A549 (cell line): Measurements from ENCODE around the gene CDC42BPG. TPM values are rescaled to one million over a fixed set of nuclear protein-coding genes. Genes with fewer than 3 reads are reported as not detected.

Source experiments
- ATAC-seq, 2 experiments: fragments of 200-7000 bp in 1 of 2; fragments of >200 bp in 1 of 2; cut with Nextera tagmentation in 1 of 2; cut with Tn5 transposase in 1 of 2; 3 replicates each; pipeline versions ENCODE4 v1.8.0 to v1.9.1; 2018 to 2020; ENCODE audit warnings: mild to moderate bottlenecking in 1 of 2, moderate library complexity in 1 of 2
- CTCF ChIA-PET: fragments of 300-600 bp; sonication (Branson Sonifier 250); formaldehyde crosslinking; extraction: SDS; loops from one replicate; lab custom pipeline; 2021; ENCODE audit warnings: antibody characterized with exemption, inconsistent platforms; lab: Yijun Ruan, JAX
- POLR2A ChIA-PET: fragments of 350-600 bp; formaldehyde crosslinking; extraction: SDS; loops from one replicate; lab custom pipeline; 2021; ENCODE audit warnings: antibody characterized with exemption, inconsistent platforms; lab: Yijun Ruan, JAX
- DNase-seq, 2 experiments: peaks; one replicate each; pipeline versions ENCODE4 v3.0.0 to v3.0.0-alpha.2; 2011 to 2016; ENCODE audit warnings: low read depth in 1 of 2, low spot score in 1 of 2
- FAIRE-seq: peaks from 2 replicates; lab custom pipeline; 2011; peaks lifted over from hg19 to GRCh38; lab: Jason Lieb, UNC
- H3K27ac ChIP-seq, 2 experiments: fragments of >200 bp; sonication (Bioruptor Twin); formaldehyde crosslinking; 3 replicates each; pipeline ENCODE4 v1.5.1; 2016 to 2017
- H3K4me1 ChIP-seq: fragments of >200 bp; sonication (Bioruptor Twin); formaldehyde crosslinking; 3 replicates; pipeline ENCODE4 v1.6.1; 2016
- H3K4me2 ChIP-seq: fragments of >200 bp; sonication (Bioruptor Twin); formaldehyde crosslinking; 3 replicates; pipeline ENCODE4 v1.6.1; 2016
- H3K4me3 ChIP-seq: fragments of >200 bp; sonication (Bioruptor Twin); formaldehyde crosslinking; 3 replicates; pipeline ENCODE4 v1.5.1; 2016
- H3K9me3 ChIP-seq: fragments of >200 bp; sonication (Bioruptor Twin); formaldehyde crosslinking; 3 replicates; pipeline ENCODE4 v1.6.1; 2016
- CHD4 ChIP-seq: fragments of 200-600 bp; sonication (generic); IDR thresholded peaks from 2 replicates; pipeline ENCODE4 v1.6.1; 2016; ENCODE audit warnings: antibody characterized with exemption, mild to moderate bottlenecking, borderline replicate concordance
- EHF ChIP-seq: fragments of 250-450 bp; sonication (Bioruptor Pico); IDR thresholded peaks from 2 replicates; pipeline ENCODE4 v1.5.0; 2020; ENCODE audit warnings: mild to moderate bottlenecking
- EP300 ChIP-seq, 2 experiments: fragments of >200 bp; sonication (Bioruptor Twin); formaldehyde crosslinking; IDR thresholded peaks; 2 replicates in 1 of 2; 3 replicates in 1 of 2; pipeline ENCODE4 v1.6.1; 2016 to 2017
- HEYL ChIP-seq: fragments of 250-450 bp; sonication (Bioruptor Pico); IDR thresholded peaks from 2 replicates; pipeline ENCODE4 v1.8.0; 2021; ENCODE audit warnings: mild to moderate bottlenecking, moderate library complexity
- HOXA7 ChIP-seq: fragments of 250-450 bp; sonication (Bioruptor Pico); IDR thresholded peaks from 2 replicates; pipeline ENCODE4 v1.5.0; 2020; ENCODE audit warnings: mild to moderate bottlenecking, moderate library complexity
- HOXB13 ChIP-seq: fragments of 250-450 bp; sonication (Bioruptor Pico); IDR thresholded peaks from 2 replicates; pipeline ENCODE4 v1.5.0; 2020; ENCODE audit warnings: low read depth, mild to moderate bottlenecking, moderate library complexity
- JUN ChIP-seq, 2 experiments: fragments of >200 bp; sonication (Bioruptor Twin); formaldehyde crosslinking; IDR thresholded peaks; 2 replicates in 1 of 2; 3 replicates in 1 of 2; pipeline ENCODE4 v1.6.1; 2016 to 2017
- JUNB ChIP-seq: fragments of >200 bp; sonication (Bioruptor Twin); formaldehyde crosslinking; IDR thresholded peaks from 2 replicates; pipeline ENCODE4 v1.6.1; 2016
- MAFK ChIP-seq: fragments of 450-650 bp; IDR thresholded peaks from 2 replicates; pipeline ENCODE4 v1.6.1; 2014; ENCODE audit not compliant: partially characterized antibody
- MAZ ChIP-seq: fragments of 150-350 bp; IDR thresholded peaks from 2 replicates; pipeline ENCODE4 v1.6.1; 2014; ENCODE audit warnings: antibody characterized with exemption, low read depth, low read length, borderline replicate concordance
- POLR2A ChIP-seq: IDR thresholded peaks from 2 replicates; pipeline ENCODE4 v1.6.1; 2012; ENCODE audit warnings: mild to moderate bottlenecking, low read length
- RAD21 ChIP-seq, 2 experiments: fragments of >200 bp in 1 of 2; sonication (Bioruptor Twin) in 1 of 2; formaldehyde crosslinking in 1 of 2; IDR thresholded peaks in 1 of 2; conservative IDR thresholded peaks in 1 of 2; 2 replicates in 1 of 2; 3 replicates in 1 of 2; pipeline ENCODE4 v1.6.1; 2012 to 2018; ENCODE audit warnings: inconsistent platforms in 1 of 2
- SMC3 ChIP-seq: fragments of >200 bp; sonication (Bioruptor Twin); formaldehyde crosslinking; IDR thresholded peaks from 3 replicates; pipeline ENCODE4 v1.6.1; 2018; ENCODE audit warnings: inconsistent platforms
- WGBS: methylation state at CpG from one replicate; pipeline ENCODE4 v1.1.6; 2017; ENCODE audit errors: missing lambda C conversion rate; 5-methylcytosine and 5-hydroxymethylcytosine counted together
- polyA minus RNA-seq: library from RNA; depleted of rRNA, polyadenylated mRNA; stranded (reverse); fragments of >200 nt; gene quantifications from 2 replicates; pipeline ENCODE4 v1.2.3, GENCODE V29; 2011; rRNA and poly(A)+ RNA removed
- polyA plus RNA-seq, 4 experiments: library from polyadenylated mRNA; depleted of rRNA in 3 of 4; stranded (reverse); fragments of >200 nt; fragmentation: RNase III in 1 of 4; extraction: RNeasy Plus Mini Kit Qiagen cat#74134 plus additional on column Dnase treatment in 1 of 4; gene quantifications; 2 replicates in 3 of 4; 3 replicates in 1 of 4; pipeline ENCODE4 v1.2.3, GENCODE V29; 2011 to 2017
- TF ChIP-seq, protein P1 (sequence below): IDR thresholded peaks from 2 replicates; pipeline ENCODE4 v1.6.1; 2012
- TF ChIP-seq, protein P2 (sequence below): IDR thresholded peaks from 2 replicates; pipeline ENCODE4 v1.6.1; 2012; ENCODE audit warnings: low read depth, borderline replicate concordance
- TF ChIP-seq, protein P3 (sequence below): fragments of >200 bp; sonication (Bioruptor Twin); formaldehyde crosslinking; IDR thresholded peaks from 3 replicates; pipeline ENCODE4 v1.5.1; 2016
- TF ChIP-seq, protein P4 (sequence below): fragments of >200 bp; sonication (Bioruptor Twin); formaldehyde crosslinking; IDR thresholded peaks from 3 replicates; pipeline ENCODE4 v1.6.1; 2016
- TF ChIP-seq, protein P5 (sequence below): IDR thresholded peaks from 2 replicates; pipeline ENCODE4 v1.6.1; 2012

The CDC42BPG gene, protein sequence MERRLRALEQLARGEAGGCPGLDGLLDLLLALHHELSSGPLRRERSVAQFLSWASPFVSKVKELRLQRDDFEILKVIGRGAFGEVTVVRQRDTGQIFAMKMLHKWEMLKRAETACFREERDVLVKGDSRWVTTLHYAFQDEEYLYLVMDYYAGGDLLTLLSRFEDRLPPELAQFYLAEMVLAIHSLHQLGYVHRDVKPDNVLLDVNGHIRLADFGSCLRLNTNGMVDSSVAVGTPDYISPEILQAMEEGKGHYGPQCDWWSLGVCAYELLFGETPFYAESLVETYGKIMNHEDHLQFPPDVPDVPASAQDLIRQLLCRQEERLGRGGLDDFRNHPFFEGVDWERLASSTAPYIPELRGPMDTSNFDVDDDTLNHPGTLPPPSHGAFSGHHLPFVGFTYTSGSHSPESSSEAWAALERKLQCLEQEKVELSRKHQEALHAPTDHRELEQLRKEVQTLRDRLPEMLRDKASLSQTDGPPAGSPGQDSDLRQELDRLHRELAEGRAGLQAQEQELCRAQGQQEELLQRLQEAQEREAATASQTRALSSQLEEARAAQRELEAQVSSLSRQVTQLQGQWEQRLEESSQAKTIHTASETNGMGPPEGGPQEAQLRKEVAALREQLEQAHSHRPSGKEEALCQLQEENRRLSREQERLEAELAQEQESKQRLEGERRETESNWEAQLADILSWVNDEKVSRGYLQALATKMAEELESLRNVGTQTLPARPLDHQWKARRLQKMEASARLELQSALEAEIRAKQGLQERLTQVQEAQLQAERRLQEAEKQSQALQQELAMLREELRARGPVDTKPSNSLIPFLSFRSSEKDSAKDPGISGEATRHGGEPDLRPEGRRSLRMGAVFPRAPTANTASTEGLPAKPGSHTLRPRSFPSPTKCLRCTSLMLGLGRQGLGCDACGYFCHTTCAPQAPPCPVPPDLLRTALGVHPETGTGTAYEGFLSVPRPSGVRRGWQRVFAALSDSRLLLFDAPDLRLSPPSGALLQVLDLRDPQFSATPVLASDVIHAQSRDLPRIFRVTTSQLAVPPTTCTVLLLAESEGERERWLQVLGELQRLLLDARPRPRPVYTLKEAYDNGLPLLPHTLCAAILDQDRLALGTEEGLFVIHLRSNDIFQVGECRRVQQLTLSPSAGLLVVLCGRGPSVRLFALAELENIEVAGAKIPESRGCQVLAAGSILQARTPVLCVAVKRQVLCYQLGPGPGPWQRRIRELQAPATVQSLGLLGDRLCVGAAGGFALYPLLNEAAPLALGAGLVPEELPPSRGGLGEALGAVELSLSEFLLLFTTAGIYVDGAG (N-terminal part only)
- 0.35 and 0.50 TPM in 2 replicates for polyA plus RNA-seq (2011; rRNA removed)
- 0.26 and 0.49 TPM in 2 replicates for polyA plus RNA-seq (2012; cell fraction: cytosol; rRNA removed)
- 1.3 and 1.8 TPM in 2 replicates for polyA plus RNA-seq (2012; cell fraction: nucleus; rRNA removed)
- 1.0 to 1.1 TPM (median 1.0 TPM) in 3 replicates for polyA plus RNA-seq (2017; fragmentation: RNase III; extraction: RNeasy Plus Mini Kit Qiagen cat#74134 plus additional on column Dnase treatment)
- polyA minus RNA-seq, result 0.45 and 1.0 TPM in 2 replicates

DNA sequence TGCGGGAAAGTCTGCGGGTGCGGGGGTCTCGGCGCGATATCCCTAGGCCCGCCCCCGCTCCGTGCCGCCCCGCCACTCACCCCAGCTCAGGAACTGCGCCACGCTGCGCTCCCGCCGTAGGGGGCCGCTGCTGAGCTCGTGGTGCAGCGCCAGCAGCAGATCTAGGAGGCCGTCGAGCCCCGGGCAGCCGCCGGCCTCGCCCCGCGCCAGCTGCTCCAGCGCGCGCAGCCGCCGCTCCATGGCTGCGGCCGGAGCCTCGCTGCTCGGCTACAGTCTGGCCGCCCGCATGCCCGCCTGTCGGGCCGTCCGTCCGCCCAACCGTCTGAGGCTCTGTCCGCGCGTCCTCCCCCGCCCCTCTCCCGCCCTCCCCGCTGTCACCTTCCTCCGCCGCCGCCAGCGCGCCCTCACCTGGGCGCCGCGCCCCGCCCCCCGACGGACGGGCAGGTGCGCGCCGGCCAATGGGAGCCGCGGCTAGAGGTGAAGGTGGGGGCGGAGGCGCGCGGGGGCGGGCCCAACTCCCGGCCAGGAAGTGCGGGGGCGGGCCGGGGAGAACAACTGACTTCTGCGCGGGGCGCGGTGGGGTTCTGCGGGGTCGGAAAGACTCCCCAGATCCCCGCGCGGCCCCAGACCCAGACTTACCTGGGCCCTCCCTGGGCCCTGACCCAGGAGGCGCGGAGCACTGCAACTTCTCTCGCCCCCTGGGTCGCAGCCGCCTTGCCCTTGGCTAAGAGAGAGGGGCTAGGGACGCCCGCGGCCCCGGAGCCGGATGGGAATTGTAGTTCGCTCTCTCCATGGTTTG lies at the start of gene CDC42BPG:
Gene CDC42BPG, minus strand, starts transcription at position 324 of the 799 bp plus-strand sequence. Its CDS starts 84 bp downstream, at position 240.
- ATAC-seq (peak; percentile 54 to 72), FAIRE-seq (no peak), DNase-seq (peak; percentile 68 to 87)
- peak within 1 kb of the TSS; percentile 51 for H3K4me3 ChIP-seq
- ChIA-PET CTCF (interaction anchor here (0.6 to 39.4 kb wide), 20 partner anchors 10 to 173 kb away, joined by 3 to 1607 read pairs (median 5); partner anchors contain the start of genes ARL2 and EHD1), POLR2A (interaction anchor here (1.0 to 1.5 kb wide), 5 partner anchors 34 to 268 kb away, joined by 3 to 5 read pairs (median 4); partner anchors contain the start of genes ARL2, EHD1, TM7SF2 and VPS51)
- peak within 1 kb of the TSS; percentile 78 to 82 for H3K27ac ChIP-seq
- no peaks in the 10 kb centered on the region for H3K9me3 ChIP-seq
- H3K4me1 ChIP-seq, result peaks cover 53% of the 10 kb centered on the region
- peak within 1 kb of the TSS; percentile 91 for H3K4me2 ChIP-seq
- TF ChIP-seq JUN (IDR thresholded peaks at IDR 0.05) (peak in 1 of 2 experiments; percentile 45; a peak in 2 of 5 replicates), SMC3 (peak; percentile 27; the same call in 1 of the 3 replicates), CHD4 (no peak), RAD21 (conservative IDR thresholded peaks at IDR 0.05 in 1 of 2, IDR thresholded peaks at IDR 0.05 in 1 of 2) (peak; percentile 34 to 37; a peak in 3 of 5 replicates), EHF (no peak), EP300 (IDR thresholded peaks at IDR 0.05) (no peak)
- TF ChIP-seq, protein P1, sequence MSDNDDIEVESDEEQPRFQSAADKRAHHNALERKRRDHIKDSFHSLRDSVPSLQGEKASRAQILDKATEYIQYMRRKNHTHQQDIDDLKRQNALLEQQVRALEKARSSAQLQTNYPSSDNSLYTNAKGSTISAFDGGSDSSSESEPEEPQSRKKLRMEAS, result peak; percentile 63; the same call in 1 of the 2 replicates
- TF ChIP-seq, protein P2, sequence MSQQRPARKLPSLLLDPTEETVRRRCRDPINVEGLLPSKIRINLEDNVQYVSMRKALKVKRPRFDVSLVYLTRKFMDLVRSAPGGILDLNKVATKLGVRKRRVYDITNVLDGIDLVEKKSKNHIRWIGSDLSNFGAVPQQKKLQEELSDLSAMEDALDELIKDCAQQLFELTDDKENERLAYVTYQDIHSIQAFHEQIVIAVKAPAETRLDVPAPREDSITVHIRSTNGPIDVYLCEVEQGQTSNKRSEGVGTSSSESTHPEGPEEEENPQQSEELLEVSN, result peak; percentile 39
- TF ChIP-seq, protein P3, sequence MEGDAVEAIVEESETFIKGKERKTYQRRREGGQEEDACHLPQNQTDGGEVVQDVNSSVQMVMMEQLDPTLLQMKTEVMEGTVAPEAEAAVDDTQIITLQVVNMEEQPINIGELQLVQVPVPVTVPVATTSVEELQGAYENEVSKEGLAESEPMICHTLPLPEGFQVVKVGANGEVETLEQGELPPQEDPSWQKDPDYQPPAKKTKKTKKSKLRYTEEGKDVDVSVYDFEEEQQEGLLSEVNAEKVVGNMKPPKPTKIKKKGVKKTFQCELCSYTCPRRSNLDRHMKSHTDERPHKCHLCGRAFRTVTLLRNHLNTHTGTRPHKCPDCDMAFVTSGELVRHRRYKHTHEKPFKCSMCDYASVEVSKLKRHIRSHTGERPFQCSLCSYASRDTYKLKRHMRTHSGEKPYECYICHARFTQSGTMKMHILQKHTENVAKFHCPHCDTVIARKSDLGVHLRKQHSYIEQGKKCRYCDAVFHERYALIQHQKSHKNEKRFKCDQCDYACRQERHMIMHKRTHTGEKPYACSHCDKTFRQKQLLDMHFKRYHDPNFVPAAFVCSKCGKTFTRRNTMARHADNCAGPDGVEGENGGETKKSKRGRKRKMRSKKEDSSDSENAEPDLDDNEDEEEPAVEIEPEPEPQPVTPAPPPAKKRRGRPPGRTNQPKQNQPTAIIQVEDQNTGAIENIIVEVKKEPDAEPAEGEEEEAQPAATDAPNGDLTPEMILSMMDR, result peak; percentile 62
- 67% methylated on average over 15 of the region's 96 CpGs for WGBS

DNA sequence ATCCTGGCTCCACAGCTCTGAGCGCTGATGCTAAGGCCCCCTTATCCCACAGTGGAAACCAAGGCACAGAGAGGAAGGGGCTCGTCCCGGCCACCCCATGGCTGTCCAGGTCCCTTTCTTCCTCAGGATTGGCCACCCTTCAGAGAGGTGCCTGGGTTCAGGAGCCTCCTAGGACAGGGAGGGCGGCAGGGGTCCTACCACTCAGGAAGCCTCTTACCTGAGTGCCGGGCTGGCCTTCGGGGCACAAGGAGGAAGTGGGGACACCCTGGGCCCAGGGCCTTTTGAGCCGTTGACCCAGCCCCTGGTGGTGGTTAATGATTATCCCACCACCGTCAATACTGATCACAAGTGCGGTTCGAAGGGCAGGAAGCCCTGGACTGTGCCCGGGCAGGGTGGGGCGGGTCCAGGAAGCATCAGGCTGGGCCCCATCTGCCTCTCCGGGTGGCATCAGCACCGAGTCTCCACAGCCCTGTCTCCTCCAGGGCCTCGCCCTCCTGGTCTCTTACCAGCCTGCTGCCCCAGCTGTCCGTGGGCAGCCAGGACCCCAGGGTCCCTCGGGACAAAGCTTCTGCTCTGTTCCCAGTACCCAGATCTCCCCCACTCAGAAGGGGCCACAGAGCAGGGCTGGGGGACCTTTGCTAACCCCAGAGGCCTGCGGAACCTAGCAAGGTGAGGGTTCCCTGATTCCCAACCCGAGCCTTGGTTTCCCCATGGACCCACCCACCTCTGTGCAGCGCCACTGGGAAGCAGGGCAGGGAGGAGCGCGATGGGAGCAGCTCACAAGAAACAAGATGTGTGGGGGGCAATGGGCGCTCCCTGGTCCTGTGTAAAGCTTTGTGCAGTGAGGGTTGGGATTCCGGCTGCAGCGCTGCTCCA lies 49.0 kb upstream of the CDC42BPG start:
- TF ChIP-seq HEYL (no peak), JUNB (no peak), RAD21 (conservative IDR thresholded peaks at IDR 0.05 in 1 of 2, IDR thresholded peaks at IDR 0.05 in 1 of 2) (no peak), MAZ (no peak), JUN (IDR thresholded peaks at IDR 0.05) (peak in 1 of 2 experiments; percentile 65; a peak in 3 of 5 replicates), POLR2A (peak; percentile 68), HOXB13 (CRISPR knock-in tag) (no peak), MAFK (no peak), HOXA7 (CRISPR knock-in tag) (no peak)
- TF ChIP-seq, protein P4, sequence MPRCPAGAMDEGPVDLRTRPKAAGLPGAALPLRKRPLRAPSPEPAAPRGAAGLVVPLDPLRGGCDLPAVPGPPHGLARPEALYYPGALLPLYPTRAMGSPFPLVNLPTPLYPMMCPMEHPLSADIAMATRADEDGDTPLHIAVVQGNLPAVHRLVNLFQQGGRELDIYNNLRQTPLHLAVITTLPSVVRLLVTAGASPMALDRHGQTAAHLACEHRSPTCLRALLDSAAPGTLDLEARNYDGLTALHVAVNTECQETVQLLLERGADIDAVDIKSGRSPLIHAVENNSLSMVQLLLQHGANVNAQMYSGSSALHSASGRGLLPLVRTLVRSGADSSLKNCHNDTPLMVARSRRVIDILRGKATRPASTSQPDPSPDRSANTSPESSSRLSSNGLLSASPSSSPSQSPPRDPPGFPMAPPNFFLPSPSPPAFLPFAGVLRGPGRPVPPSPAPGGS, result peak; percentile 52; the same call in 2 of the 3 replicates
- TF ChIP-seq, protein P5, sequence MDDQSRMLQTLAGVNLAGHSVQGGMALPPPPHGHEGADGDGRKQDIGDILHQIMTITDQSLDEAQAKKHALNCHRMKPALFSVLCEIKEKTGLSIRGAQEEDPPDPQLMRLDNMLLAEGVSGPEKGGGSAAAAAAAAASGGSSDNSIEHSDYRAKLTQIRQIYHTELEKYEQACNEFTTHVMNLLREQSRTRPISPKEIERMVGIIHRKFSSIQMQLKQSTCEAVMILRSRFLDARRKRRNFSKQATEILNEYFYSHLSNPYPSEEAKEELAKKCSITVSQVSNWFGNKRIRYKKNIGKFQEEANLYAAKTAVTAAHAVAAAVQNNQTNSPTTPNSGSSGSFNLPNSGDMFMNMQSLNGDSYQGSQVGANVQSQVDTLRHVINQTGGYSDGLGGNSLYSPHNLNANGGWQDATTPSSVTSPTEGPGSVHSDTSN, result 0 out of 2 replicates have a peak, but pooled peaks have one; percentile 26
- TF ChIP-seq, protein P1, result peak; percentile 43; the same call in 1 of the 2 replicates
- FAIRE-seq, result no peak
- H3K4me3 ChIP-seq, result peak overlapping the region; percentile 49
- no peaks in the 10 kb centered on the region for H3K9me3 ChIP-seq
- H3K4me2 ChIP-seq, result peak overlapping the region; percentile 85
- CTCF ChIA-PET, result interaction anchor here (0.6 to 31.5 kb wide), 34 partner anchors 11 to 524 kb away, joined by 3 to 1607 read pairs (median 4); partner anchors contain the start of genes ARL2, ATG2A, BATF2 and CDC42BPG
- DNase-seq, result peak; percentile 60 to 81
- POLR2A ChIA-PET, result interaction anchor here (0.8 to 2.1 kb wide), 4 partner anchors 15 to 45 kb away, joined by 3 to 6 read pairs (median 3); partner anchors contain the start of gene EHD1
- H3K4me1 ChIP-seq, result peaks cover 62% of the 10 kb centered on the region
- peak; percentile 14 to 61; a peak in 5 of 6 replicates for ATAC-seq
- H3K27ac ChIP-seq, result peak overlapping the region; percentile 92 to 97
- WGBS, result 21% methylated on average over 13 of the region's 25 CpGs
